Natural killer cell treated with Interleukin-12 subunit alpha and Interleukin-12 subunit beta and Interleukin-15 and Interleukin-18, amount 100 ng/mL, for 72 hours (primary cell): Measurements from ENCODE around the gene SNTG2. TPM values are rescaled to one million over a fixed set of nuclear protein-coding genes. Genes with fewer than 3 reads are reported as not detected.
"Not testable (repeated sequence)": the region's sequence is repeated elsewhere in the genome, so short reads cannot be mapped to it uniquely, and the experiment has no call there.

ENCODE experiments used
- ATAC-seq, 2 donors: fragments of 150-1000 bp; cut with Tn5 transposase in 1 of 2; sonication (Bioruptor Pico), chemical (Tn5 transposase) in 1 of 2; 2 replicates each; pipeline ENCODE4 v1.10.0; 2021
- DNase-seq: peaks from one replicate; pipeline ENCODE4 v3.0.0; 2022; ENCODE audit warnings: low spot score
- H3K27ac Mint-ChIP-seq, 2 donors: 1 replicate in 1 of 2; 2 replicates in 1 of 2; pipeline ENCODE4 v1.8.0; 2022; ENCODE audit warnings: mixed read lengths in 2 of 2, mild to moderate bottlenecking in 1 of 2, moderate library complexity in 1 of 2
- H3K27me3 Mint-ChIP-seq, 2 donors: 1 replicate in 1 of 2; 2 replicates in 1 of 2; pipeline ENCODE4 v1.8.0; 2022; ENCODE audit warnings: mixed read lengths in 2 of 2
- H3K36me3 Mint-ChIP-seq: one replicate; pipeline ENCODE4 v1.8.0; 2022; ENCODE audit warnings: mixed read lengths
- H3K4me1 Mint-ChIP-seq, 2 donors: 1 replicate in 1 of 2; 2 replicates in 1 of 2; pipeline ENCODE4 v1.8.0; 2022; ENCODE audit warnings: low read depth in 2 of 2, mixed read lengths in 2 of 2, mild to moderate bottlenecking in 1 of 2
- H3K4me3 Mint-ChIP-seq: one replicate; pipeline ENCODE4 v1.8.0; 2022; ENCODE audit warnings: mixed read lengths
- H3K9me3 Mint-ChIP-seq: 2 replicates; pipeline ENCODE4 v1.8.0; 2022; ENCODE audit warnings: mixed read lengths
- total RNA-seq, 2 donors: library from RNA; stranded (reverse); gene quantifications; one replicate each; pipeline ENCODE4 v1.2.3, GENCODE V29; 2022

SNTG2 gene
- total RNA-seq, 2 donors from 2014 or later, result 0.31 TPM; not detected in 1

GRCh38 chr2:1226766-1227165 lies 276.1 kb downstream of the SNTG2 start:
- DNase-seq (no peak), ATAC-seq (no peak)
- Mint-ChIP-seq H3K4me3 (no peak overlapping the region), H3K36me3 (no peaks in the 10 kb centered on the region), H3K9me3 (no peaks in the 10 kb centered on the region), H3K27me3 (no peaks in the 10 kb centered on the region), H3K27ac (no peak overlapping the region), H3K4me1 (peaks cover 0 to 5% of the 10 kb centered on the region in 2 donors)

- H3K36me3 Mint-ChIP-seq, result no peaks in the 10 kb centered on the region
- H3K27me3 Mint-ChIP-seq, result no peaks in the 10 kb centered on the region
- H3K9me3 Mint-ChIP-seq, result no peaks in the 10 kb centered on the region
- H3K27ac Mint-ChIP-seq, result no peak overlapping the region
- H3K4me1 Mint-ChIP-seq, result no peaks in the 10 kb centered on the region
- no peak overlapping the region for H3K4me3 Mint-ChIP-seq
- ATAC-seq (no peak), DNase-seq (no peak)
These were observed 276.7 kb downstream of the SNTG2 start for GRCh38 chr2:1227274-1227900.

GRCh38 chr2:1229596-1229995 lies 278.9 kb downstream of the SNTG2 start:
- not testable (repeated sequence) for H3K27me3 Mint-ChIP-seq, H3K4me1 Mint-ChIP-seq, H3K4me3 Mint-ChIP-seq

GRCh38 chr2:1230155-1230893 lies 279.7 kb downstream of the SNTG2 start:
- no peak for DNase-seq
- H3K4me1 Mint-ChIP-seq, result no peaks in the 10 kb centered on the region
- H3K4me3 Mint-ChIP-seq, result no peak overlapping the region
- no peaks in the 10 kb centered on the region for H3K9me3 Mint-ChIP-seq
- no peak for ATAC-seq
- H3K27me3 Mint-ChIP-seq, result no peaks in the 10 kb centered on the region
- H3K36me3 Mint-ChIP-seq, result no peaks in the 10 kb centered on the region
- H3K27ac Mint-ChIP-seq, result no peak overlapping the region

More at GRCh38 chr2:1229596-1229995, 278.9 kb downstream of the SNTG2 start:
- not testable (repeated sequence) for ATAC-seq, H3K9me3 Mint-ChIP-seq, DNase-seq, H3K36me3 Mint-ChIP-seq, H3K27ac Mint-ChIP-seq

GRCh38 chr2:1231466-1232063 lies 280.9 kb downstream of the SNTG2 start:
- Mint-ChIP-seq H3K9me3 (no peaks in the 10 kb centered on the region), H3K4me3 (no peak overlapping the region), H3K27ac (no peak overlapping the region), H3K36me3 (no peaks in the 10 kb centered on the region), H3K4me1 (no peaks in the 10 kb centered on the region), H3K27me3 (peaks cover 0 to 3% of the 10 kb centered on the region in 2 donors)
- peak in 1 of 2 donors; percentile 7 for ATAC-seq
- no peak for DNase-seq

GRCh38 chr2:1233281-1233680 lies 282.6 kb downstream of the SNTG2 start:
- Mint-ChIP-seq H3K9me3 (no peaks in the 10 kb centered on the region), H3K27ac (no peak overlapping the region), H3K4me3 (no peak overlapping the region), H3K27me3 (peaks cover 3 to 4% of the 10 kb centered on the region in 2 donors), H3K4me1 (no peaks in the 10 kb centered on the region), H3K36me3 (no peaks in the 10 kb centered on the region)
- no peak for ATAC-seq
- no peak for DNase-seq

GRCh38 chr2:1234731-1235308 lies 284.2 kb downstream of the SNTG2 start:
- no peak overlapping the region for H3K4me3 Mint-ChIP-seq
- no peak for DNase-seq
- H3K27me3 Mint-ChIP-seq, result peaks cover 3 to 7% of the 10 kb centered on the region in 2 donors
- ATAC-seq, result peak in 1 of 2 donors; percentile 15
- no peak overlapping the region for H3K27ac Mint-ChIP-seq
- no peaks in the 10 kb centered on the region for H3K9me3 Mint-ChIP-seq
- H3K36me3 Mint-ChIP-seq, result no peaks in the 10 kb centered on the region
- H3K4me1 Mint-ChIP-seq, result no peaks in the 10 kb centered on the region

GRCh38 chr2:1235806-1236205 lies 285.2 kb downstream of the SNTG2 start:
- no peak for DNase-seq
- Mint-ChIP-seq H3K4me3 (no peak overlapping the region), H3K27ac (no peak overlapping the region), H3K4me1 (no peaks in the 10 kb centered on the region), H3K9me3 (no peaks in the 10 kb centered on the region), H3K27me3 (peaks cover 3 to 7% of the 10 kb centered on the region in 2 donors), H3K36me3 (no peaks in the 10 kb centered on the region)
- ATAC-seq, result no peak

GRCh38 chr2:1236606-1237005 lies 286.0 kb downstream of the SNTG2 start:
- Mint-ChIP-seq H3K27me3 (peaks cover 3 to 7% of the 10 kb centered on the region in 2 donors), H3K4me3 (no peak overlapping the region), H3K9me3 (no peaks in the 10 kb centered on the region), H3K4me1 (no peaks in the 10 kb centered on the region), H3K36me3 (no peaks in the 10 kb centered on the region), H3K27ac (no peak overlapping the region)
- ATAC-seq, result no peak
- no peak for DNase-seq

GRCh38 chr2:1237783-1238182 lies 287.1 kb downstream of the SNTG2 start:
- no peak overlapping the region for H3K27ac Mint-ChIP-seq
- H3K4me1 Mint-ChIP-seq, result no peaks in the 10 kb centered on the region
- H3K36me3 Mint-ChIP-seq, result no peaks in the 10 kb centered on the region
- ATAC-seq, result no peak
- peaks cover 3 to 8% of the 10 kb centered on the region in 2 donors for H3K27me3 Mint-ChIP-seq
- DNase-seq, result no peak
- H3K9me3 Mint-ChIP-seq, result no peaks in the 10 kb centered on the region
- H3K4me3 Mint-ChIP-seq, result no peak overlapping the region

- ATAC-seq, result no peak
- H3K36me3 Mint-ChIP-seq, result no peaks in the 10 kb centered on the region
- H3K4me1 Mint-ChIP-seq, result no peaks in the 10 kb centered on the region
- no peaks in the 10 kb centered on the region for H3K9me3 Mint-ChIP-seq
- no peak for DNase-seq
- no peak overlapping the region for H3K27ac Mint-ChIP-seq
- H3K27me3 Mint-ChIP-seq, result peaks cover 11 to 17% of the 10 kb centered on the region in 2 donors
- H3K4me3 Mint-ChIP-seq, result no peak overlapping the region
These were observed 288.0 kb downstream of the SNTG2 start for GRCh38 chr2:1238598-1239138.

GRCh38 chr2:1245193-1245592 lies 294.5 kb downstream of the SNTG2 start:
- DNase-seq (no peak), ATAC-seq (no peak)
- Mint-ChIP-seq H3K27me3 (peaks cover 14 to 26% of the 10 kb centered on the region in 2 donors), H3K36me3 (no peaks in the 10 kb centered on the region), H3K27ac (no peak overlapping the region), H3K4me3 (no peak overlapping the region), H3K4me1 (no peaks in the 10 kb centered on the region), H3K9me3 (no peaks in the 10 kb centered on the region)

- no peaks in the 10 kb centered on the region for H3K4me1 Mint-ChIP-seq
- H3K4me3 Mint-ChIP-seq, result no peak overlapping the region
- H3K27ac Mint-ChIP-seq, result no peak overlapping the region
- no peaks in the 10 kb centered on the region for H3K9me3 Mint-ChIP-seq
- ATAC-seq, result no peak
- no peaks in the 10 kb centered on the region for H3K36me3 Mint-ChIP-seq
- no peak for DNase-seq
- H3K27me3 Mint-ChIP-seq, result peaks cover 19 to 37% of the 10 kb centered on the region in 2 donors
These were observed 295.6 kb downstream of the SNTG2 start for GRCh38 chr2:1246239-1246638.

GRCh38 chr2:1246991-1247390 lies 296.3 kb downstream of the SNTG2 start:
- Mint-ChIP-seq H3K36me3 (no peaks in the 10 kb centered on the region), H3K4me3 (no peak overlapping the region), H3K27ac (no peak overlapping the region), H3K9me3 (no peaks in the 10 kb centered on the region), H3K27me3 (peaks cover 24 to 44% of the 10 kb centered on the region in 2 donors), H3K4me1 (no peaks in the 10 kb centered on the region)
- no peak for DNase-seq
- ATAC-seq, result no peak
